ENCODE results near the gene HHIPL2.
A peak's percentile ranks its signal among the peaks of the same experiment; 100 is the strongest.

Gene HHIPL2

DNA sequence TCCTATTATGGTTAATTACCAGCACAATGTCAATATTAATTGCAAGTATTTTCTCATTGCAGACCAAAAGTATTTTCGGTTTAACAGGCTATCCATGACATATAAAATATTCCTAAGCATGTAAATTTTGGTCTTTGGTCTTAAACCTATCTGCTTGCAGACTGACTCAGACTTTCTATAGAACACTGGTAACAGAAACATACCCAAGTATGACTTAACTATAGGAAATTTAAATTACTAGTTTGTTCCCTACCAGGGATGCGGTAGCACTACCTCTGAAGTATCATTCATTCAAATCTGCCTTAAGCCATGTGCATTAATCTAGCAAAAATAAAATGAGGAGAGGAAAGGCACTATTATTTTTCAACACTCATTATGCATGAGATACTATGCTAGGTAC is 38.9 kb upstream of the HHIPL2 start:
- Histone ChIP-seq H3K9me2 (ENCODE audit: low read depth, low read length) (no peaks in the 10 kb centered on the region), H3K27me3 (ENCODE audit: insufficient read depth, low read length) (no peaks in the 10 kb centered on the region), H3K79me2 (ENCODE audit: insufficient read depth, low read length) (peaks cover 14% of the 10 kb centered on the region), H3K9ac (ENCODE audit: low read length) (no peak overlapping the region), H2AFZ (ENCODE audit: low read length) (no peak overlapping the region), H3K9me3 (ENCODE audit: low read length) (no peaks in the 10 kb centered on the region), H3K27ac (ENCODE audit: low read depth, low read length, poor library complexity, severe bottlenecking) (no peak overlapping the region), H3F3A (ENCODE audit: insufficient read depth, low read length) (no peaks in the 10 kb centered on the region), H4K20me1 (ENCODE audit: insufficient read depth, low read length) (no peaks in the 10 kb centered on the region), H3K36me3 (ENCODE audit: insufficient read depth, low read length) (peaks cover 54% of the 10 kb centered on the region), H3K4me2 (ENCODE audit: low read length) (no peak overlapping the region), H3K4me1 (ENCODE audit: insufficient read depth, low read length, severe bottlenecking) (peaks cover 53% of the 10 kb centered on the region), H3K4me3 (ENCODE audit: low read depth, low read length, poor library complexity, severe bottlenecking) (no peak overlapping the region)
- TF ChIP-seq, protein P1, sequence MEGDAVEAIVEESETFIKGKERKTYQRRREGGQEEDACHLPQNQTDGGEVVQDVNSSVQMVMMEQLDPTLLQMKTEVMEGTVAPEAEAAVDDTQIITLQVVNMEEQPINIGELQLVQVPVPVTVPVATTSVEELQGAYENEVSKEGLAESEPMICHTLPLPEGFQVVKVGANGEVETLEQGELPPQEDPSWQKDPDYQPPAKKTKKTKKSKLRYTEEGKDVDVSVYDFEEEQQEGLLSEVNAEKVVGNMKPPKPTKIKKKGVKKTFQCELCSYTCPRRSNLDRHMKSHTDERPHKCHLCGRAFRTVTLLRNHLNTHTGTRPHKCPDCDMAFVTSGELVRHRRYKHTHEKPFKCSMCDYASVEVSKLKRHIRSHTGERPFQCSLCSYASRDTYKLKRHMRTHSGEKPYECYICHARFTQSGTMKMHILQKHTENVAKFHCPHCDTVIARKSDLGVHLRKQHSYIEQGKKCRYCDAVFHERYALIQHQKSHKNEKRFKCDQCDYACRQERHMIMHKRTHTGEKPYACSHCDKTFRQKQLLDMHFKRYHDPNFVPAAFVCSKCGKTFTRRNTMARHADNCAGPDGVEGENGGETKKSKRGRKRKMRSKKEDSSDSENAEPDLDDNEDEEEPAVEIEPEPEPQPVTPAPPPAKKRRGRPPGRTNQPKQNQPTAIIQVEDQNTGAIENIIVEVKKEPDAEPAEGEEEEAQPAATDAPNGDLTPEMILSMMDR (IDR thresholded peaks at IDR 0.05; ENCODE audit: low read length): no peak
- no peak for TF ChIP-seq EZH2 (IDR thresholded peaks at IDR 0.05; ENCODE audit: borderline replicate concordance, low read length)

DNA sequence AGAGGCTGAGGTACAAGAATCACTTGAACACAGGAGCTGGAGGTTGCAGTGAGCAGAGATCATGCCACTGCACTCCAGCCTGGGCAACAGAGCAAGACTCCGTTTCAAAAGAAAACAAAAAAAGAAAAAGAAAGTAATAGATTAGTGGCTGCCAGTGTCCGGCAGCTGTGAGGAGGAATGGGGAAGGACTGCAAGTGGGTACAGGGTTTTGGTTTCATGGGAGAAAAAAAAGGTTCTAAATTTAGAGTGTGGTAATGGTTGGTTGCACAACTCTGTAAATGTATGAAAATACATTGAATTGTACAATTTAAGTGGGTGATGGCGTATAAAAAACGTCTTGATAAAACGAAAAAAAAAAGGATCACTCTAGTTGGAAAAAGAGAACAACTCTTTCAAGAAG is 35.2 kb upstream of the HHIPL2 start:
- Histone ChIP-seq H4K20me1 (ENCODE audit: insufficient read depth, low read length) (no peaks in the 10 kb centered on the region), H3K4me1 (ENCODE audit: insufficient read depth, low read length, severe bottlenecking) (peaks cover 29% of the 10 kb centered on the region), H3K79me2 (ENCODE audit: insufficient read depth, low read length) (no peaks in the 10 kb centered on the region), H3K36me3 (ENCODE audit: insufficient read depth, low read length) (peaks cover 82% of the 10 kb centered on the region), H3K27ac (ENCODE audit: low read depth, low read length, poor library complexity, severe bottlenecking) (peak overlapping the region; percentile 16), H3K9me2 (ENCODE audit: low read depth, low read length) (no peaks in the 10 kb centered on the region), H3K4me3 (ENCODE audit: low read depth, low read length, poor library complexity, severe bottlenecking) (no peak overlapping the region), H3K9me3 (ENCODE audit: low read length) (no peaks in the 10 kb centered on the region), H2AFZ (ENCODE audit: low read length) (no peak overlapping the region), H3K4me2 (ENCODE audit: low read length) (no peak overlapping the region; the same call in 1 of the 2 replicates), H3F3A (ENCODE audit: insufficient read depth, low read length) (no peaks in the 10 kb centered on the region), H3K27me3 (ENCODE audit: insufficient read depth, low read length) (no peaks in the 10 kb centered on the region), H3K9ac (ENCODE audit: low read length) (no peak overlapping the region)
- TF ChIP-seq, protein P1 (IDR thresholded peaks at IDR 0.05; ENCODE audit: low read length): no peak
- no peak for TF ChIP-seq EZH2 (IDR thresholded peaks at IDR 0.05; ENCODE audit: borderline replicate concordance, low read length)

DNA sequence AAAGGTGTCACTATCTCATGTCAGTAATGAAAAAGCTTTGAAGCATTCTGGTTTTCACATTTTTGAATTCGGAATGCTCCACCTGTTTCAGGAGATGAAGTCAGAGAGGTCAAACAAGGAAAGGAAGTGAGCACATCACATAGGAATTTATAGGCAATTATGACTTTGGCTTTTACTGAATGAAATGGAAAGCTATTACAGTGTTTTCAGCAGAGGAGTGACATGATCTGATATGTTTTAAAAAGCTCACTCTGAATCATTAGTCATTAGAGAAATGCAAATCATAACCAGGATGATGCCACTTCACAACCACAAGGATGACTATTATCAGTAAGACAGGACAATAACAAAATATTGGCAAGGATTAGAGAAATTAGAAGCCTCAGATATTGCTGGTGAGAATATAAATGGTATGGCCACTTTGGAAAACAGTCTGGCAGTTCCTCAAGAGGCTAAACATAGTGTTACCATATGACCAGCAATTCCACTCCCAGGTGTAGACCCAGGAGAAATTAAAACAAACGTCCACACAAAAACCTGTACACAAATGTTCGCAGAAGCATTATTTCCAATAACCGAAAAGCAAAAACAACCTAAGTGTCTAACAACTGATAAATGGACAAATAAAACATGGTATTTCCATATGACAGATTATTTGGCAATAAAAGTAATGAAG is 34.3 kb upstream of the HHIPL2 start:
- Histone ChIP-seq H2AFZ (ENCODE audit: low read length) (no peak overlapping the region), H3K27me3 (ENCODE audit: insufficient read depth, low read length) (no peaks in the 10 kb centered on the region), H3K27ac (ENCODE audit: low read depth, low read length, poor library complexity, severe bottlenecking) (no peak overlapping the region), H3K9me3 (ENCODE audit: low read length) (no peaks in the 10 kb centered on the region), H3F3A (ENCODE audit: insufficient read depth, low read length) (no peaks in the 10 kb centered on the region), H3K4me3 (ENCODE audit: low read depth, low read length, poor library complexity, severe bottlenecking) (no peak overlapping the region), H3K9me2 (ENCODE audit: low read depth, low read length) (no peaks in the 10 kb centered on the region), H3K79me2 (ENCODE audit: insufficient read depth, low read length) (no peaks in the 10 kb centered on the region), H3K9ac (ENCODE audit: low read length) (no peak overlapping the region), H3K4me2 (ENCODE audit: low read length) (no peak overlapping the region), H3K36me3 (ENCODE audit: insufficient read depth, low read length) (peaks cover 84% of the 10 kb centered on the region), H4K20me1 (ENCODE audit: insufficient read depth, low read length) (no peaks in the 10 kb centered on the region), H3K4me1 (ENCODE audit: insufficient read depth, low read length, severe bottlenecking) (peaks cover 27% of the 10 kb centered on the region)
- TF ChIP-seq EZH2 (IDR thresholded peaks at IDR 0.05; ENCODE audit: borderline replicate concordance, low read length): no peak
- TF ChIP-seq, protein P1 (IDR thresholded peaks at IDR 0.05; ENCODE audit: low read length): no peak

Data from OCI-LY1 (cell line).